AG09319 (cell line): Measurements from ENCODE around the gene DYNLT2B.
"Not testable (repeated sequence)": the region's sequence is repeated elsewhere in the genome, so short reads cannot be mapped to it uniquely, and the experiment has no call there.

ENCODE experiments used
- DNase-seq: peaks from one replicate; pipeline ENCODE4 v3.0.0-alpha.2; 2010; ENCODE audit warnings: low read depth; ENCODE audit errors: extremely low read depth
- CTCF ChIP-seq: IDR thresholded peaks from 2 replicates; pipeline ENCODE4 v1.5.1; 2011; ENCODE audit warnings: low read depth, mild to moderate bottlenecking, inconsistent platforms, low read length, moderate library complexity

DYNLT2B gene

GRCh38 chr3:196354132-196354531, 36.1 kb upstream of the DYNLT2B start:
- DNase-seq: no peak
- no peak for TF ChIP-seq CTCF

DNA sequence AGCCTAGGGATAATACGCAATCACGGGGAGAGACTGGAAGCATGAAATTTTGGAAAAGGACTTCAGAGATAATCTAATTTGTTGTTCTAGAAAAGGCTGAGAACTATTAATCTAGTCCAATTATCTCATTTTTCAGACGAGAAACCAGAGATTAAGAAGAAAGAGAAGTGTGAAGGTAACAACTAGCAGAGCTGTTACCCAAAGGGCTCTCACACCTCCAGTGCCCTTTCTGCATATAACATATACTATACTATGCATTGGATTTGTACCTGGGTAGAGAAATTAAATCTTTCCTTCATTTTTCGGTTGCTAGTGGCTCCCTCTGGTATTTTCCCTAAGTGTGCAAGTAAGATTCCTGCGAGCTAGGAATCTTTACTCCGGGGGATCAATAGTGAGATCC, 33.5 kb upstream of the DYNLT2B start:
- no peak for TF ChIP-seq CTCF
- DNase-seq: no peak

- no peak for TF ChIP-seq CTCF
- no peak for DNase-seq
Observed at GRCh38 chr3:196350067-196350466, 32.0 kb upstream of the DYNLT2B start.

DNA sequence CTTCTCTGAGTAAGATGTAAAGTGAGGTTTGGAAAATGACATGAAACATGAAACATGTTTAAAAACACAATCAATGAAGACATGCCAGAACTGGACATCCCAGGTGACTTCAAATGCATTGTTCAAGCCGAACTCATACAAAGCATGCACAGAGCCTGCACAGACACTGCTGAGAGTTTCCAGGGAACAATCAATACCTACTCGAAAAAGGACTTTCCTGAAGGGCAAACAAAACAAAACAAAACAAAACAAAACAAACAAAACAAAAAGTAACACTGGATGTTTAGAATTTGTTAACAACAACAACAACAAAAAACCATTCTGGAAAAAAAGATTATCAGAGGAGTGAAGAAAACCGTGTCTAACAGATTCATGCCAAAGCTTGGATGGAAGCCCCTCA, 30.7 kb upstream of the DYNLT2B start:
- TF ChIP-seq CTCF: no peak
- no peak for DNase-seq

DNA sequence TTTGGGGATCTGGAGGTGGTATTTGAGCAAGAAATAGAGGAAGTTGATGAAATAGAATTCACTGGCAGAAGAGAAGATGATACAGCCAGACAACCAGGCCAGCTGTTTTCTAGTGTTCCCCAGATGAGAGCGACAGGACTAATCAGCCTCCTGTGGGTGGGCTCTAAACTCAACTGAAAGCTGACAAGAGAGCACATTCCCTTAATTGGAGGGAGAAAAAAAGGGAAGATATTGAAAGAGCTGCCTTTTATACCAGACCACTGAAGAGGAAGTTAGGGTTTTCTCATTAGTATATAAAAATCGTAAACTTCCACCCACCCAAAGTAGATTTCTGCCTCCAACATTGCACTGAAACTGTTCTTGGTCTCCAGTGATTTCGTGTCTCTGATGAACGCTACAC, 26.6 kb upstream of the DYNLT2B start:
- no peak for DNase-seq

DNA sequence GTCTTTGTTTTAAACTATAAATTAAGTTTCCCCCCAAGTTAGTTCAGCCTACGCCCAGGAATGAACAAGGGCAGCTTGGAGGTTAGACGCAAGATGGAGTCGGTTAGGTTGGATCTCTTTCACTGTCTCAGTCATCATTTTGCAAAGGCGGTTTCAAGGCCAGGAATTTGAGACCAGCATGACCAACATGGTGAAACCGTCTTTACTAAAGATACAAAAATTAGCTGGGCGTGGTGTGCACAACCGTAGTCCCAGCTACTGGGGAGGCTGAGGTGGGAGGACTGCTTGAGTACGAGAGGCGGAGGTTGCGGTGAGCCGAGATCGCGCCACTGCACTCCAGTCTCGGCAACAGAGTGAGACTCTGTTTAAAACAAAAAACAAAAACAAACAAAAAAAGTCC, 25.9 kb upstream of the DYNLT2B start:
- DNase-seq: not testable (repeated sequence)

More for the DNA sequence above, 26.6 kb upstream of the DYNLT2B start:
- no peak for TF ChIP-seq CTCF

DNA sequence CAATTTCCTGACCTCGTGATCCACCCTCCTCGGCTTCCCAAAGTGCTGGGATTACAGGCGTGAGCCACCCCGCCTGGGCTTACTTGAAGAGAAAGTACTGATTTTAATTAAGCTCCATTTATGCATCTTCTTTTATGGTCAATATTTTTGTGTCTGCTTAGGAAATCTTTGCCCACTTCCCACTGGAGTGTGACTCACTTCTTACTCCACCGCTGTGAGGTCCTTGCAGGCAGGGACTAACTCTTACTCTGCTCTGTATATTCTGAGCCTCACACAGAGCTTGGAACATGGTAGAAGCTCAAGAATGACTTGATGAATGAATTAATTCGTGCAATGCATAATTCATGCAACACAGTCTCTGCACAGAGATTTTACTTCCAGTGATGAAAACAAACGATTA, 23.1 kb upstream of the DYNLT2B start:
- DNase-seq: no peak
- TF ChIP-seq CTCF: no peak

- no peak for DNase-seq
- TF ChIP-seq CTCF: no peak
Observed at GRCh38 chr3:196340466-196340865, 22.4 kb upstream of the DYNLT2B start.
